Measurements from ENCODE around the gene TUBB3.
"Not testable (repeated sequence)": the region's sequence is repeated elsewhere in the genome, so short reads cannot be mapped to it uniquely, and the experiment has no call there.

- not testable (repeated sequence) for TF ChIP-seq EZH2 (IDR thresholded peaks at IDR 0.05; ENCODE audit: low read length, unreplicated experiment); CTCF (conservative IDR thresholded peaks at IDR 0.05; ENCODE audit: low read depth, low read length); EZH2phosphoT487 (IDR thresholded peaks at IDR 0.05; ENCODE audit: borderline replicate concordance, low read length)
Observed at GRCh38 chr16:89968074-89968473, 44.9 kb downstream of the TUBB3 start.
